ENCODE results near the gene GGCX. TPM values are rescaled to one million over a fixed set of nuclear protein-coding genes. Genes with fewer than 3 reads are reported as not detected.
"Not testable (repeated sequence)": the region's sequence is repeated elsewhere in the genome, so short reads cannot be mapped to it uniquely, and the experiment has no call there.

The GGCX gene
- total RNA-seq, result 10 to 100 TPM; 24.2 to 25.2 TPM

GRCh38 chr2:85561280-85562212, at the start of gene GGCX:
Gene GGCX, minus strand, starts transcription at chr2:85561493. Its CDS starts 65 bp downstream, at chr2:85561428.
- peak within 1 kb of the TSS; percentile 83 for H3K27ac Mint-ChIP-seq
- intact Hi-C loops (cut with micrococcal nuclease), result loop anchor here (1.0 to 2.0 kb wide), 5 partner anchors 16 to 55 kb away; partner anchors contain the start of genes MAT2A, RNF181, USP39 and VAMP8
- DNase-seq, result peak; percentile 98
- peaks cover 37% of the 10 kb centered on the region for H3K4me1 Mint-ChIP-seq (ENCODE audit: low read depth)
- no peaks in the 10 kb centered on the region for H3K27me3 Mint-ChIP-seq
- ChIA-PET POLR2A (interaction anchor here (0.6 to 3.5 kb wide), 11 partner anchors 9 to 235 kb away, joined by 3 to 30 read pairs (median 4); partner anchors contain the start of genes ELMOD3, MAT2A and RETSAT), CTCF (interaction anchor here (0.7 to 5.6 kb wide), 4 partner anchors 11 to 587 kb away, joined by 3 to 45 read pairs (median 3); partner anchors contain the start of gene ELMOD3)
- no peaks in the 10 kb centered on the region for H3K9me3 Mint-ChIP-seq
- H3K4me3 Mint-ChIP-seq, result peak within 1 kb of the TSS; percentile 92
- peaks cover 7% of the 10 kb centered on the region for H3K36me3 Mint-ChIP-seq

GRCh38 chr2:85607268-85608215, 46.2 kb upstream of the GGCX start:
- intact Hi-C loops (cut with micrococcal nuclease), result no loop called here
- CTCF ChIA-PET, result interaction anchor here (1.8 kb wide), 1 partner anchor 12 kb away, joined by 5 read pairs; the partner anchor contains the start of gene RNF181
- H3K9me3 Mint-ChIP-seq, result no peaks in the 10 kb centered on the region
- DNase-seq, result no peak
- H3K36me3 Mint-ChIP-seq, result peaks cover 16% of the 10 kb centered on the region
- no peaks in the 10 kb centered on the region for H3K27me3 Mint-ChIP-seq
- peaks cover 35% of the 10 kb centered on the region for H3K4me1 Mint-ChIP-seq (ENCODE audit: low read depth)
- no peak overlapping the region for H3K4me3 Mint-ChIP-seq
- H3K27ac Mint-ChIP-seq, result no peak overlapping the region
- POLR2A ChIA-PET, result interaction anchor here (0.7 kb wide), 1 partner anchor 101 kb away, joined by 3 read pairs; no protein-coding TSS in a partner anchor

GRCh38 chr2:85606116-85606455, 44.8 kb upstream of the GGCX start:
- Mint-ChIP-seq H3K9me3 (no peaks in the 10 kb centered on the region), H3K36me3 (peaks cover 16% of the 10 kb centered on the region), H3K4me3 (no peak overlapping the region), H3K4me1 (ENCODE audit: low read depth) (peaks cover 41% of the 10 kb centered on the region), H3K27ac (no peak overlapping the region), H3K27me3 (no peaks in the 10 kb centered on the region)
- DNase-seq, result no peak
- ChIA-PET CTCF (interaction anchor here (0.7 to 1.8 kb wide), 2 partner anchors 11 to 31 kb away, joined by 3 to 5 read pairs; partner anchors contain the start of gene RNF181), POLR2A (interaction anchor here (2.7 kb wide), 1 partner anchor 11 kb away, joined by 14 read pairs; the partner anchor contains the start of gene RNF181)
- intact Hi-C loops (cut with micrococcal nuclease), result no loop called here

- H3K4me3 Mint-ChIP-seq, result no peak overlapping the region
- H3K4me1 Mint-ChIP-seq (ENCODE audit: low read depth), result peaks cover 41% of the 10 kb centered on the region
- intact Hi-C loops (cut with micrococcal nuclease), result no loop called here
- ChIA-PET POLR2A (interaction anchor here (0.9 to 2.7 kb wide), 3 partner anchors 10 to 29 kb away, joined by 3 to 14 read pairs (median 4); partner anchors contain the start of gene RNF181), CTCF (interaction anchor here (0.6 to 1.8 kb wide), 4 partner anchors 11 to 54 kb away, joined by 3 to 9 read pairs (median 4); partner anchors contain the start of gene RNF181)
- no peaks in the 10 kb centered on the region for H3K9me3 Mint-ChIP-seq
- no peaks in the 10 kb centered on the region for H3K27me3 Mint-ChIP-seq
- H3K36me3 Mint-ChIP-seq, result peaks cover 16% of the 10 kb centered on the region
- no peak for DNase-seq
- H3K27ac Mint-ChIP-seq, result no peak overlapping the region
These were observed 44.3 kb upstream of the GGCX start for GRCh38 chr2:85605406-85606115.

- Mint-ChIP-seq H3K27ac (no peak overlapping the region), H3K27me3 (no peaks in the 10 kb centered on the region), H3K9me3 (no peaks in the 10 kb centered on the region), H3K4me1 (ENCODE audit: low read depth) (peaks cover 35% of the 10 kb centered on the region), H3K36me3 (peaks cover 12% of the 10 kb centered on the region), H3K4me3 (no peak overlapping the region)
- intact Hi-C loops (cut with micrococcal nuclease), result no loop called here
- no peak for DNase-seq
- CTCF ChIA-PET, result interaction anchor here (0.6 to 1.2 kb wide), 2 partner anchors 33 to 53 kb away, joined by 3 to 9 read pairs; no protein-coding TSS in a partner anchor
- POLR2A ChIA-PET, result interaction anchor here (0.9 to 2.7 kb wide), 4 partner anchors 10 to 30 kb away, joined by 3 to 14 read pairs (median 4); partner anchors contain the start of genes RNF181 and USP39
These were observed 43.5 kb upstream of the GGCX start for GRCh38 chr2:85604568-85605339.

- intact Hi-C loops (cut with micrococcal nuclease); H3K9me3 Mint-ChIP-seq; H3K27me3 Mint-ChIP-seq; DNase-seq; H3K4me3 Mint-ChIP-seq; H3K27ac Mint-ChIP-seq: not testable (repeated sequence)
- ChIA-PET POLR2A (interaction anchor here (1.0 to 2.7 kb wide), 4 partner anchors 8 to 13 kb away, joined by 4 to 14 read pairs (median 5); partner anchors contain the start of genes C2orf68, RNF181 and USP39), CTCF (interaction anchor here (1.2 kb wide), 1 partner anchor 33 kb away, joined by 9 read pairs; no protein-coding TSS in a partner anchor)
- H3K4me1 Mint-ChIP-seq (ENCODE audit: low read depth), result peaks cover 33% of the 10 kb centered on the region
- peaks cover 10% of the 10 kb centered on the region for H3K36me3 Mint-ChIP-seq
These were observed 42.8 kb upstream of the GGCX start for GRCh38 chr2:85604133-85604444.

- Mint-ChIP-seq H3K9me3 (no peaks in the 10 kb centered on the region), H3K4me3 (peak within 1 kb of the TSS; percentile 80), H3K36me3 (peaks cover under 1% of the 10 kb centered on the region), H3K4me1 (ENCODE audit: low read depth) (peaks cover 27% of the 10 kb centered on the region), H3K27ac (peak within 1 kb of the TSS; percentile 67), H3K27me3 (no peaks in the 10 kb centered on the region)
- ChIA-PET CTCF (interaction anchor here (0.7 to 1.6 kb wide), 3 partner anchors 9 to 51 kb away, joined by 3 to 6 read pairs (median 5); partner anchors contain the start of gene C2orf68), POLR2A (interaction anchor here (1.2 to 1.8 kb wide), 3 partner anchors 9 to 247 kb away, joined by 3 to 6 read pairs (median 4); partner anchors contain the start of gene C2orf68)
- intact Hi-C loops (cut with micrococcal nuclease), result loop anchor here (1.0 to 2.0 kb wide), 2 partner anchors 10 to 14 kb away; partner anchors contain the start of genes C2orf68 and USP39
- peak; percentile 92 for DNase-seq
These were observed 41.4 kb upstream of the GGCX start, which contains the start of gene TMEM150A for GRCh38 chr2:85602476-85603234. Gene TMEM150A, minus strand, starts transcription at chr2:85602698. Its CDS starts 750 bp downstream, at chr2:85601948.

- Mint-ChIP-seq H3K36me3 (peaks cover 2% of the 10 kb centered on the region), H3K4me1 (ENCODE audit: low read depth) (peaks cover 30% of the 10 kb centered on the region), H3K4me3 (peak overlapping the region; percentile 69), H3K9me3 (no peaks in the 10 kb centered on the region), H3K27me3 (no peaks in the 10 kb centered on the region), H3K27ac (peak overlapping the region; percentile 59)
- no peak for DNase-seq
- CTCF ChIA-PET, result interaction anchor here (1.6 kb wide), 1 partner anchor 10 kb away, joined by 5 read pairs; the partner anchor contains the start of gene C2orf68
- intact Hi-C loops (cut with micrococcal nuclease), result loop anchor here (2.0 kb wide), 2 partner anchors 15 to 17 kb away; partner anchors contain the start of genes USP39 and VAMP5
- POLR2A ChIA-PET, result interaction anchor here (1.8 kb wide), 1 partner anchor 56 kb away, joined by 4 read pairs; no protein-coding TSS in a partner anchor
These were observed 40.6 kb upstream of the GGCX start for GRCh38 chr2:85601771-85602475.
